ENCODE data around the gene TUBA4A.

Gene TUBA4A

GRCh38 chr2:219297766-219298456 lies 44.2 kb upstream of the TUBA4A start:
- CTCF ChIA-PET = interaction anchor here (0.6 to 2.8 kb wide), 5 partner anchors 20 to 412 kb away, joined by 3 to 15 read pairs (median 4); partner anchors contain the start of gene DNAJB2
- POLR2A ChIA-PET (ENCODE audit: low non-redundant PET) = no interaction called here
- DNase-seq (ENCODE audit: low spot score) = no peak
- no peak for TF ChIP-seq CTCF (conservative IDR thresholded peaks at IDR 0.05; ENCODE audit: low read depth)
- no peak overlapping the region for H3K27ac ChIP-seq

- DNase-seq (ENCODE audit: low spot score) = no peak
- ChIA-PET POLR2A (ENCODE audit: low non-redundant PET) (no interaction called here), CTCF (interaction anchor here (0.6 to 1.8 kb wide), 3 partner anchors 45 to 125 kb away, joined by 3 to 7 read pairs (median 4); no protein-coding TSS in a partner anchor)
- no peak overlapping the region for H3K27ac ChIP-seq
- TF ChIP-seq CTCF (conservative IDR thresholded peaks at IDR 0.05; ENCODE audit: low read depth) = no peak
Observed at GRCh38 chr2:219296631-219297391, 43.1 kb upstream of the TUBA4A start.

GRCh38 chr2:219296142-219296541 lies 42.4 kb upstream of the TUBA4A start:
- no peak overlapping the region for H3K27ac ChIP-seq
- no peak for DNase-seq (ENCODE audit: low spot score)
- ChIA-PET POLR2A (ENCODE audit: low non-redundant PET) (no interaction called here), CTCF (interaction anchor here (0.7 to 2.1 kb wide), 2 partner anchors 11 to 111 kb away, joined by 3 to 37 read pairs; no protein-coding TSS in a partner anchor)
- TF ChIP-seq CTCF (conservative IDR thresholded peaks at IDR 0.05; ENCODE audit: low read depth) = no peak

GRCh38 chr2:219294356-219295351 lies 40.9 kb upstream of the TUBA4A start:
- POLR2A ChIA-PET (ENCODE audit: low non-redundant PET) = interaction anchor here (0.6 to 0.7 kb wide), 3 partner anchors 16 to 46 kb away, joined by 3 to 4 read pairs (median 3); partner anchors contain the start of gene DNAJB2
- peak; percentile 84 for DNase-seq (ENCODE audit: low spot score)
- H3K27ac ChIP-seq = peak overlapping the region; percentile 67

GRCh38 chr2:219293736-219294231 lies 40.1 kb upstream of the TUBA4A start:
- ChIA-PET POLR2A (ENCODE audit: low non-redundant PET) (no interaction called here), CTCF (interaction anchor here (0.7 to 3.0 kb wide), 10 partner anchors 14 to 134 kb away, joined by 3 to 62 read pairs (median 4); partner anchors contain the start of genes DNAJB2, GLB1L, NHEJ1 and STK16)
- no peak for DNase-seq (ENCODE audit: low spot score)
- TF ChIP-seq CTCF (conservative IDR thresholded peaks at IDR 0.05; ENCODE audit: low read depth) = no peak
- peak overlapping the region; percentile 67 for H3K27ac ChIP-seq

More at GRCh38 chr2:219294356-219295351, 40.9 kb upstream of the TUBA4A start:
- CTCF ChIA-PET = interaction anchor here (0.5 to 3.0 kb wide), 48 partner anchors 9 to 895 kb away, joined by 3 to 62 read pairs (median 4); partner anchors contain the start of genes ABCB6, ANKZF1, ATG9A and CNPPD1
- peak; percentile 97 for TF ChIP-seq CTCF (conservative IDR thresholded peaks at IDR 0.05; ENCODE audit: low read depth)
